CD4-positive, alpha-beta T cell treated with Interferon gamma for 1 hour (primary cell): ENCODE data around the gene NAP1L4.

Experiments used
- DNase-seq: peaks from one replicate; pipeline ENCODE4 v3.0.0-alpha.2; 2020

The NAP1L4 gene

GRCh38 chr11:3010004-3010403, 17.9 kb upstream of the NAP1L4 start:
- no peak for DNase-seq

DNA sequence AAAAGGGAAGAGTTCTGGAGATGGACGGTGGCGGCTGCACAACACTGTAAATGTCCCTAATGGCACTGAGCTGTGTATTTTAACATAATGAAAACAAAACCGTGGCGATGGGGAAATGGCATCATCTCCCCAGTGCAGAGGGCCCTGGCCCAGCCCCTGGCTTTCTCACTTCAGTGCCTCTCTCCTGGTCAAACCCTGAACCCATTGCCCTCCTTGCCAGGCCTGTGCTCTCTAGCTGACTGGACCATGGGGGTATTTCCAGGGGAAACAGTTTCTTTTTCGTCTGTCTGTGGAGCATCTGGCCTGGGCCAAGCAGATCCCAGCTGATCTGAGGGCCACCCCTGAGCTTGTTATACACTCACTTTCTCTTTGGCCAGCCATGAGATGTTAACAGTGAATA, 17.4 kb upstream of the NAP1L4 start:
- DNase-seq, result no peak

- no peak for DNase-seq
These were observed 16.7 kb upstream of the NAP1L4 start for GRCh38 chr11:3008746-3009336.

GRCh38 chr11:3007404-3008010, 15.4 kb upstream of the NAP1L4 start:
- DNase-seq, result no peak

GRCh38 chr11:3006505-3007260, 14.6 kb upstream of the NAP1L4 start:
- peak; percentile 40 for DNase-seq

GRCh38 chr11:3004481-3004880, 12.4 kb upstream of the NAP1L4 start:
- no peak for DNase-seq

DNA sequence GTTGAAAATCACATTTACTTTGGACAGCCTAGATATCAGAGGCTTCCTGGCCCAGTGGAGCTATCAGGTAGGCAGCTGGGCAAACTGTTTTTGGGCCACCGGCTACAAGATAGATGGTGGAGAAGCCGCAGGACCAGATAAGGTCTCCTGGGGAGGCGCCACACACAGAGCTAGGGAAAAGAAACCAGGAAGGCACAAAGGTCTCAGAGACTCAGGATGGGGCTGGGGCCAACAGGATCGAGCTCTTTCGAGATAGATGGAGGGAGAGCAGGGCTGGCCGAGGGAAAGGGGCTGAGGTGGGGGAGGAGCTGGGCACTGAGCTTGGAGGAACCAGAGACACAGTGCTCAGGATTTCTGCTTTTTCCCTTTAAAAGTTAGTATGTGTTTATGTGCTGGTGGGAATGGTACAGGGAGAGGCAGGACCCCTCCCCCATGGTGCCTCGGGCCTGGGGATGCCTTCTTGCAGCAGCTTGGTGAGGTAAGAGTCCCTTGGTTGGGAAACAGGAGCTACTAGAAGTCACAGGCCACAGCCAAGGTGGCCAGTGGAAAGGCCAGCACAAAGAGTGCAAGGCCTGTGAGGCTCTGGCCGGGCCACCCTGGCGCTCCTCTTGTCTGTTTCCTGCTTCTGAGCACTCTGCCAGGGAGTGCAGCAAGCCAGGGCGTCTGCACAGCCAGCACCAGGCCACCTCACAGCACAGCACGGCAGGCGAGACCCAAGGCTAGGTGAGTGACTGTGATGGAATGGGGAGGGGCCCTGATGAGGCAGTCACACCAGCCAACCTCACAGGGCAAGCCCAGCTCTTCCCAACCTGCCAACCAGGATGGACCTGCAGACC, 11.5 kb upstream of the NAP1L4 start:
- no peak for DNase-seq

GRCh38 chr11:3002871-3003270, 10.7 kb upstream of the NAP1L4 start:
- no peak for DNase-seq

DNA sequence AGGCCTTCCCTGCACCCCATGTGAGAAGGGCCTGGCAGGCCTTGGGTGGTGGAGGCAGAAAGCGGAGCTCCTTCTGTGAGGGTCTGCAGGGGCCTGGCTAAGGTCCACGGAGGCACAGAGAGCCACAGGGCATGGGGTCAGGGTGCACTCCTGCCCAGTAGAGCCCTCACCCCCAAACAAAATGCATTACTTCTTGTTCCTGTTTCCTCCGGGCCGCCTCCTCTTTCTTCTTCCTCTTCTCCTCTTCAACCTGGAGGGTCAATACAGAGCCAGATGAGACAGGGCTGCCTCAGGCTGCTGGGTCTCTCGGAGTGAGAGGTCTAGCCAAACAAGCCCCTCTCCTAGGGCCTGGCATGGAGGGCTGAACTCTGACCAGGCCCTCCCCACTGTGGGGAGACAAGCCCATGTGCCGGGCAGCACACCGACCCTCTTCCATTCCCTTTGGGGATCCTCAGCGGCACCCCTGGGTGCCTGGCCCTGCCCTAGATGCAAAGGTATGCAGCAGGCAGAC, 10.3 kb upstream of the NAP1L4 start:
- no peak for DNase-seq

DNA sequence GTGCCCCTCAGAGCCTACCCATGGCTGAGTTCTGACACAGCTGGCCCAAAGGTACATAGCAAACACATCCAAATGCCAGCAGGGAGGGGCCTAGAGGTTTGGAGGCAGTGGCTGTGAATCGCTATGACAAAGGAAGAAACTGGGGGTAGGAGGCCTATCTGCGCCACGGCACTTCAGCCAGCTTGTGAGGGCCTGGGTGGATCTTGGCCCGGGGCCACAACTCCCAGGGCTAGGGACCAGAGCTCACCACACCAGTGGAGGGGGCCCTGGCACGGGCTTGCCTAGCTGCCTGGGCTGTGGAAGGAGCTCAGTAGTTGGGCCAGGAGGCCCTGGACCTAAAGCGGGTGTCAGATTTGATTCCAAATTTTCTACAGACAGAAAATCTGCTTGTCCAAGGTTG, 9.4 kb upstream of the NAP1L4 start:
- no peak for DNase-seq

DNA sequence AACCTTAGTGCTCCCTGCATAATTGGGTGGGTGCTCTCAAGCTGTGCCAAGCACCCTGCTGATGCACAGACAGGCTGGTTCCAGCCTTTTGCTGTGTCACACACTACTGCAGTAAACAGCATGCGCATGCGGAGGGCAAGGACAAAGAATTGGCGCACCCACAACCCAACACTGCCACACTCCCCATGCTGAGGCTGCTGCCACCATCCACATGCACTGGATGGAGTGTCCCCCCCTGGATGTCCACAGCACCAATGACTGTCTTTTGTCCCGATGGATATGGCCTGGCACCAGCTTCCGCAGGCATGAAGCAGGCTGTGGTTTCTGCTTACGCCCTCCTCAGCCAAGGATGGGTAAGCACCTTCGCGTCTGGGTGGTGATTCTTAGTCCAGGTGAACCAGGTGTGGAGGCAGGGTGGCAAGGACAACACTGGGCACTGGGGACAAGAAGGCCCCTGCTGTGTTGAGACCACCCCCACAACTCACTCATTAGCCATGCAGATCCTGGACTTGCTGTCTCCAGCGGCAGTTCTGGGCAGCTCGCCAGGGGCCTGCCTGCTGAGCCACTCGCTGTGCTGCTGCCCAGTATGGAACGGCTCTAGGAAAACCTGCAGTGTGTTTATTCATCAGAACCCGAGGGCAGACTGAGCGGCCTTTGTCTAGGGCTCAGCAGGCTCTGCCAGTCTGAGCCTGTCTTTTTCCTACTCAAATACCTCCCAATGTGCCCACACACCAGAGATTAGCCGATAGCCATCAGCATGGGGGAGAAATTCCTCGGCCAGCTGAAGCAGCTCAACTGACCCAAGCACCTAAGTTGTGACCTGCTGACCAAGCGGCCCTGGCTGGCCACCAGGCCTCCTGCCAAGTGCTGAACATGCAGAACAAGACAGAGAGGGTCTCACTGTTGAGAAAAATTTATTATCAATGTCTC, 8.2 kb upstream of the NAP1L4 start:
- DNase-seq, result no peak

GRCh38 chr11:2999464-2999998, 7.4 kb upstream of the NAP1L4 start:
- DNase-seq, result no peak

GRCh38 chr11:2998073-2998850, 6.1 kb upstream of the NAP1L4 start:
- no peak for DNase-seq

DNA sequence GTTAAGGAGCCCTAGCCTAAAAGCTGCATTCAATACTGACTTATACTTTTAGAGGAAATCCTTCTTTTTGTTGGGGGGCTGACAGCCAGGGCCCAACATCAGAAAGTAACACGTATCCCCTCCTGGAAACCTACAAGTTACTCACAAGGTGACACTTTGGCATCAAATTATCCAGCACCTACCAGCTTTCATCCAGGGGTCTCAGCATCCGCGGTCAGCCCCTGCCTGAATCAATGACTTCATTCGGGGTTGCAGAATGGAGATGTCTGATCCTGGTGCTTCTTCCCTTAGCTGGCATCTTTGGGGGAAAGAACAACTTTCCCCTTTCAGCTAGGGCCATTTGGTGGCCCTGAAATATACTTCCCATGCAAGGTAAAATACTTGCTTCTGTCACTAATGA, 5.3 kb upstream of the NAP1L4 start:
- no peak for DNase-seq

DNA sequence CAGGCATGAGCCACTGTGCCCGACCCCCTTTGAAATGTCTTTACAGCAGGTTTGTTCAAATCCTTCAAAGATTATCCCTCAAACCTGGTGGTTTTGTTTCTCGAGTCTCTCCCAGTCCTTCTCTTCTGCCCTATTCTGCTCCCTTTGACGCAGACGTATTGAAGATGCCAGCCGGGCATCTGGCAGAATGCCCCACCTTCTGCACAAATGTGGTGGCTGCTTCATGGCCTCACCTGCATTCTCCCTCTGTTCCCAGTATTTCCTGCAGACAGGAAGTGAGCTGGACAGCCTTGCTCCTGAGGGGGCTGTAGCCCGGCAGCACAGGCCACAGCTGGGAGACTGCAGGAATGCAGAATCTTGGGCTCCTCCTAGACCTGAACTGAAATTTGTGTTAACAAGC, 4.8 kb upstream of the NAP1L4 start:
- no peak for DNase-seq

- no peak for DNase-seq
These were observed 3.9 kb upstream of the NAP1L4 start for GRCh38 chr11:2995893-2996554.

GRCh38 chr11:2995031-2995561, 3.0 kb upstream of the NAP1L4 start:
- DNase-seq, result no peak

GRCh38 chr11:2994336-2994730, 2.2 kb upstream of the NAP1L4 start:
- no peak for DNase-seq

DNA sequence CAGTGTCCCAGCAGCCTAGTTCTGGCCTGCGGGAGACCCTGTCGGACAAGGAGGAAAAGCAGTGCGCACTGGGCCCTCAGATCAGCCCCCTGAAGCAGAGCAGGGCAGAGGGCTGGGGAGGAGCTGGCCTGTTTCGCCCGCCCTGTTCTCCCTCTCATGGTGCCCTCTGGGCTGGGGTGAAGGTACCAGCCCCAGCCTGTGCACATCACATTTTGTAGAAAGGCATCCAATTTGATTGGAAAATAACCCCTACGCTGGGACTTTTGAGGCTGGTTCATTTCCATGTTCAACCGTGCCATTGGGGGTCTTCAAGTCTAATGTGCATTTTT, 832 bp upstream of the NAP1L4 start:
- DNase-seq, result no peak
